GM12878 (cell line): ENCODE data around the gene LASP1NB.

ENCODE experiments used
- BCL11A ChIP-seq: IDR thresholded peaks from 2 replicates; pipeline ENCODE4 v1.6.1; 2011; ENCODE audit warnings: low read depth, low read length
- EED ChIP-seq: sonication (generic); IDR thresholded peaks from 2 replicates; pipeline ENCODE4 v1.6.1; 2016; ENCODE audit warnings: antibody characterized with exemption, low read depth
- EP300 ChIP-seq, 2 experiments: fragments of 150-350 bp in 1 of 2; IDR thresholded peaks; 2 replicates each; pipeline ENCODE4 v1.6.1; 2011 to 2012; ENCODE audit warnings: low read depth in 2 of 2, low read length in 2 of 2, borderline replicate concordance in 1 of 2, improper control_type of control experiment in 1 of 2, inconsistent platforms in 1 of 2; ENCODE audit not compliant: control insufficient read depth in 1 of 2
- POLR2A ChIP-seq: IDR thresholded peaks from 2 replicates; pipeline ENCODE4 v1.6.1; 2011; ENCODE audit warnings: low read depth, mild to moderate bottlenecking, low read length
- ZBED1 ChIP-seq: IDR thresholded peaks from 2 replicates; pipeline ENCODE4 v1.6.1; 2016; ENCODE audit warnings: borderline replicate concordance
- TF ChIP-seq, protein P1 (sequence below), 3 experiments: IDR thresholded peaks in 2 of 3; conservative IDR thresholded peaks in 1 of 3; 2 replicates each; pipeline ENCODE4 v1.5.1; 2011; ENCODE audit warnings: low read depth in 3 of 3, low read length in 3 of 3, mild to moderate bottlenecking in 3 of 3, control low read depth in 2 of 3, moderate library complexity in 2 of 3, inconsistent platforms in 1 of 3, mixed read lengths in 1 of 3; ENCODE audit not compliant: control insufficient read depth in 2 of 3, insufficient read depth in 1 of 3; ENCODE audit errors: extremely low read depth in 1 of 3
- TF ChIP-seq, protein P2 (sequence below): IDR thresholded peaks from 2 replicates; pipeline ENCODE4 v1.6.1; 2012; ENCODE audit warnings: low read depth, low read length, improper control_type of control experiment
- TF ChIP-seq, protein P3 (sequence below): IDR thresholded peaks from 2 replicates; pipeline ENCODE4 v1.6.1; 2012; ENCODE audit warnings: mild to moderate bottlenecking, low read depth, low read length
- TF ChIP-seq, protein P4 (sequence below): fragments of 450-650 bp; IDR thresholded peaks from 2 replicates; pipeline ENCODE4 v1.6.1; 2016; ENCODE audit warnings: mild to moderate bottlenecking, moderate library complexity, borderline replicate concordance
- TF ChIP-seq, protein P5 (sequence below): IDR thresholded peaks from 2 replicates; pipeline ENCODE4 v1.6.1; 2012; ENCODE audit warnings: low read depth, low read length, improper control_type of control experiment

DNA sequence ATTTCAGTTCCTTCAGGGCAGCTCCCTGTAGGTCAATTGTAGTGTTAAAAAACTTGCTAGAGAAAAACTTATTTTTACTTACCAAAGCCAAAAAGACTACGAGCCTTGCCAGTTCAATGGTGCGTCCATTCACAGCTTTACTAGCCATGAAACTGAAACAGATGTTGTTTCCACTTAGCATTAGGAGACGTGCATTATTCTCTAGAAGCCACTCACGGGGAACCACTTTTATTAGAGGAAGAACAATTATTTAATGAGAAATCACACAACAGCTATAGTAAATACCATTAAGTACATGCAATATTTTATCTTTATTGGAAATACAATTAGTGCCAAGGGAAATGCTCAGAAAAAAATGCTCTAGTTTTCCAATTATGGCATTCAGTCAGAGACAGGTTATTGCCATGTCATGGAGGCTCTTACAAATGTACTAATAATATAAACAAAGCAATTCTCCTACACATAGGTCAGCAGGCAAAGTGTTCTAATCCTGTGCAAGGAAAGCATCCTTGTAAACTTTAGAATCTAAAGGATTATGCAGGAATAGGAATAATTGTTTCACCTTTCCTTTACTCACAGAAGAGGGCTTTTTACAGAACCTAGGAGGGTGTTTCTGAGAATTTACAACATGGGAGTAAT is 17.4 kb downstream of the LASP1NB start:
- TF ChIP-seq EP300 (IDR thresholded peaks at IDR 0.05; ENCODE audit: borderline replicate concordance in 1 of 2, control insufficient read depth in 1 of 2, low read depth in 2 of 2, low read length in 2 of 2), result no peak
- no peak for TF ChIP-seq ZBED1
- no peak for TF ChIP-seq POLR2A
- TF ChIP-seq EED, result no peak
- TF ChIP-seq, protein P1, sequence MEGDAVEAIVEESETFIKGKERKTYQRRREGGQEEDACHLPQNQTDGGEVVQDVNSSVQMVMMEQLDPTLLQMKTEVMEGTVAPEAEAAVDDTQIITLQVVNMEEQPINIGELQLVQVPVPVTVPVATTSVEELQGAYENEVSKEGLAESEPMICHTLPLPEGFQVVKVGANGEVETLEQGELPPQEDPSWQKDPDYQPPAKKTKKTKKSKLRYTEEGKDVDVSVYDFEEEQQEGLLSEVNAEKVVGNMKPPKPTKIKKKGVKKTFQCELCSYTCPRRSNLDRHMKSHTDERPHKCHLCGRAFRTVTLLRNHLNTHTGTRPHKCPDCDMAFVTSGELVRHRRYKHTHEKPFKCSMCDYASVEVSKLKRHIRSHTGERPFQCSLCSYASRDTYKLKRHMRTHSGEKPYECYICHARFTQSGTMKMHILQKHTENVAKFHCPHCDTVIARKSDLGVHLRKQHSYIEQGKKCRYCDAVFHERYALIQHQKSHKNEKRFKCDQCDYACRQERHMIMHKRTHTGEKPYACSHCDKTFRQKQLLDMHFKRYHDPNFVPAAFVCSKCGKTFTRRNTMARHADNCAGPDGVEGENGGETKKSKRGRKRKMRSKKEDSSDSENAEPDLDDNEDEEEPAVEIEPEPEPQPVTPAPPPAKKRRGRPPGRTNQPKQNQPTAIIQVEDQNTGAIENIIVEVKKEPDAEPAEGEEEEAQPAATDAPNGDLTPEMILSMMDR (IDR thresholded peaks at IDR 0.05 in 2 of 3, conservative IDR thresholded peaks at IDR 0.05 in 1 of 3; ENCODE audit: control insufficient read depth in 2 of 3, extremely low read depth in 1 of 3, insufficient read depth in 1 of 3, low read depth in 3 of 3, low read length in 3 of 3), result no peak
- TF ChIP-seq, protein P2, sequence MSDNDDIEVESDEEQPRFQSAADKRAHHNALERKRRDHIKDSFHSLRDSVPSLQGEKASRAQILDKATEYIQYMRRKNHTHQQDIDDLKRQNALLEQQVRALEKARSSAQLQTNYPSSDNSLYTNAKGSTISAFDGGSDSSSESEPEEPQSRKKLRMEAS, result no peak
- TF ChIP-seq, protein P3, sequence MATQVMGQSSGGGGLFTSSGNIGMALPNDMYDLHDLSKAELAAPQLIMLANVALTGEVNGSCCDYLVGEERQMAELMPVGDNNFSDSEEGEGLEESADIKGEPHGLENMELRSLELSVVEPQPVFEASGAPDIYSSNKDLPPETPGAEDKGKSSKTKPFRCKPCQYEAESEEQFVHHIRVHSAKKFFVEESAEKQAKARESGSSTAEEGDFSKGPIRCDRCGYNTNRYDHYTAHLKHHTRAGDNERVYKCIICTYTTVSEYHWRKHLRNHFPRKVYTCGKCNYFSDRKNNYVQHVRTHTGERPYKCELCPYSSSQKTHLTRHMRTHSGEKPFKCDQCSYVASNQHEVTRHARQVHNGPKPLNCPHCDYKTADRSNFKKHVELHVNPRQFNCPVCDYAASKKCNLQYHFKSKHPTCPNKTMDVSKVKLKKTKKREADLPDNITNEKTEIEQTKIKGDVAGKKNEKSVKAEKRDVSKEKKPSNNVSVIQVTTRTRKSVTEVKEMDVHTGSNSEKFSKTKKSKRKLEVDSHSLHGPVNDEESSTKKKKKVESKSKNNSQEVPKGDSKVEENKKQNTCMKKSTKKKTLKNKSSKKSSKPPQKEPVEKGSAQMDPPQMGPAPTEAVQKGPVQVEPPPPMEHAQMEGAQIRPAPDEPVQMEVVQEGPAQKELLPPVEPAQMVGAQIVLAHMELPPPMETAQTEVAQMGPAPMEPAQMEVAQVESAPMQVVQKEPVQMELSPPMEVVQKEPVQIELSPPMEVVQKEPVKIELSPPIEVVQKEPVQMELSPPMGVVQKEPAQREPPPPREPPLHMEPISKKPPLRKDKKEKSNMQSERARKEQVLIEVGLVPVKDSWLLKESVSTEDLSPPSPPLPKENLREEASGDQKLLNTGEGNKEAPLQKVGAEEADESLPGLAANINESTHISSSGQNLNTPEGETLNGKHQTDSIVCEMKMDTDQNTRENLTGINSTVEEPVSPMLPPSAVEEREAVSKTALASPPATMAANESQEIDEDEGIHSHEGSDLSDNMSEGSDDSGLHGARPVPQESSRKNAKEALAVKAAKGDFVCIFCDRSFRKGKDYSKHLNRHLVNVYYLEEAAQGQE, result no peak
- TF ChIP-seq, protein P4, sequence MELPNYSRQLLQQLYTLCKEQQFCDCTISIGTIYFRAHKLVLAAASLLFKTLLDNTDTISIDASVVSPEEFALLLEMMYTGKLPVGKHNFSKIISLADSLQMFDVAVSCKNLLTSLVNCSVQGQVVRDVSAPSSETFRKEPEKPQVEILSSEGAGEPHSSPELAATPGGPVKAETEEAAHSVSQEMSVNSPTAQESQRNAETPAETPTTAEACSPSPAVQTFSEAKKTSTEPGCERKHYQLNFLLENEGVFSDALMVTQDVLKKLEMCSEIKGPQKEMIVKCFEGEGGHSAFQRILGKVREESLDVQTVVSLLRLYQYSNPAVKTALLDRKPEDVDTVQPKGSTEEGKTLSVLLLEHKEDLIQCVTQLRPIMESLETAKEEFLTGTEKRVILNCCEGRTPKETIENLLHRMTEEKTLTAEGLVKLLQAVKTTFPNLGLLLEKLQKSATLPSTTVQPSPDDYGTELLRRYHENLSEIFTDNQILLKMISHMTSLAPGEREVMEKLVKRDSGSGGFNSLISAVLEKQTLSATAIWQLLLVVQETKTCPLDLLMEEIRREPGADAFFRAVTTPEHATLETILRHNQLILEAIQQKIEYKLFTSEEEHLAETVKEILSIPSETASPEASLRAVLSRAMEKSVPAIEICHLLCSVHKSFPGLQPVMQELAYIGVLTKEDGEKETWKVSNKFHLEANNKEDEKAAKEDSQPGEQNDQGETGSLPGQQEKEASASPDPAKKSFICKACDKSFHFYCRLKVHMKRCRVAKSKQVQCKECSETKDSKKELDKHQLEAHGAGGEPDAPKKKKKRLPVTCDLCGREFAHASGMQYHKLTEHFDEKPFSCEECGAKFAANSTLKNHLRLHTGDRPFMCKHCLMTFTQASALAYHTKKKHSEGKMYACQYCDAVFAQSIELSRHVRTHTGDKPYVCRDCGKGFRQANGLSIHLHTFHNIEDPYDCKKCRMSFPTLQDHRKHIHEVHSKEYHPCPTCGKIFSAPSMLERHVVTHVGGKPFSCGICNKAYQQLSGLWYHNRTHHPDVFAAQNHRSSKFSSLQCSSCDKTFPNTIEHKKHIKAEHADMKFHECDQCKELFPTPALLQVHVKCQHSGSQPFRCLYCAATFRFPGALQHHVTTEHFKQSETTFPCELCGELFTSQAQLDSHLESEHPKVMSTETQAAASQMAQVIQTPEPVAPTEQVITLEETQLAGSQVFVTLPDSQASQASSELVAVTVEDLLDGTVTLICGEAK, result no peak
- no peak for TF ChIP-seq BCL11A
- TF ChIP-seq, protein P5, sequence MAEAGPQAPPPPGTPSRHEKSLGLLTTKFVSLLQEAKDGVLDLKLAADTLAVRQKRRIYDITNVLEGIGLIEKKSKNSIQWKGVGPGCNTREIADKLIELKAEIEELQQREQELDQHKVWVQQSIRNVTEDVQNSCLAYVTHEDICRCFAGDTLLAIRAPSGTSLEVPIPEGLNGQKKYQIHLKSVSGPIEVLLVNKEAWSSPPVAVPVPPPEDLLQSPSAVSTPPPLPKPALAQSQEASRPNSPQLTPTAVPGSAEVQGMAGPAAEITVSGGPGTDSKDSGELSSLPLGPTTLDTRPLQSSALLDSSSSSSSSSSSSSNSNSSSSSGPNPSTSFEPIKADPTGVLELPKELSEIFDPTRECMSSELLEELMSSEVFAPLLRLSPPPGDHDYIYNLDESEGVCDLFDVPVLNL, result no peak
